Fibroblast of skin of right biceps (primary cell): ENCODE results near the gene PRMT9.

Experiments used
- DNase-seq: peaks from one replicate; pipeline ENCODE4 v3.0.0-alpha.2; 2013

PRMT9 gene

DNA sequence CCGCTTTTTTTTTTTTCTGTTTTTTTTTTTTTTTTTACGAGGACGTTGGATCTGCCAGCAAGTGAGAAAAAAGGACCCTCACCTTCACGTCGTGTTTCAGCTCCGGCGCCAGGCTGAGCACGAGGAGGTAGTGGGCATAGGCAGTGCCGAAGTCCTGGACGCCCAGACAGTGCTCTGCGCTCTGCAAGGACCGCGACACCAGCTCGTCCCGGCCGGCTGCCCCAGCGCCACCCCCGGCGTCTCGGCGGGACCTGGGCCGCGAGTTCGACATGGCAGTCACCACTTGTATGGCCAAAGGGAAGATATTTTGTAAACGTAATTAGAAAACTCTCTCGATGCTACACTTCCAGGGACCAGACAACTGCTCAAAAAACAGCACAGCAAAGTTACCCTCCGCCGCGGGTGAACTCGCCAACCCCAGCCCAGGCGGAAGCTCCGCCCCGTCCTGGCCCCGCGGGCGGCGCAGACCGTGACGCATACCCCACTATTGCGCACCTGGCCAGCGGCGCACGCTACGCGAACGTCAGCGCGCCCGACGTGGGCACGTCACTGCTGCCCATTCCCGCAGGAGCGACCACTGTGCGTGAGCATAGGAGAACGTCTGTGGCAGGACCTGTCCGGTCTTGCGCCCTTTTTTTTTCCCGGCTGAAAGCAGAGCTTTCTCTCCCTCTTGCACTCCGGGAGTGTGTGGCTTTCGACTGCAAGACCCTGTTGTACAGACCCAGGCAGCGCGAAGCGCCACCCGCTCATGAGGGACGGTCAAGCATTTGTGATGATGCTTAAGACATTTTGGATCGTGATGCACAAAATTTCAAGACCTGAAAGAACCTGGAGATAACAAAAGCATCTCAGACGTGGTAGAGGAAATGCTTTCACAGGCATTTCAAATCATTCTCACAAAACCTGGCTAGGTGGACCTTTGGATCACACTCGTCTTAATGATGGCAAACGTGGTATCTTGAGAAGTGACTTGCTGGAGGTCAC lies at the start of gene PRMT9:
Gene PRMT9, minus strand, starts transcription at position 447 of the 984 bp plus-strand sequence. Its CDS starts 176 bp downstream, at position 271.
- DNase-seq: peak; percentile 88

DNA sequence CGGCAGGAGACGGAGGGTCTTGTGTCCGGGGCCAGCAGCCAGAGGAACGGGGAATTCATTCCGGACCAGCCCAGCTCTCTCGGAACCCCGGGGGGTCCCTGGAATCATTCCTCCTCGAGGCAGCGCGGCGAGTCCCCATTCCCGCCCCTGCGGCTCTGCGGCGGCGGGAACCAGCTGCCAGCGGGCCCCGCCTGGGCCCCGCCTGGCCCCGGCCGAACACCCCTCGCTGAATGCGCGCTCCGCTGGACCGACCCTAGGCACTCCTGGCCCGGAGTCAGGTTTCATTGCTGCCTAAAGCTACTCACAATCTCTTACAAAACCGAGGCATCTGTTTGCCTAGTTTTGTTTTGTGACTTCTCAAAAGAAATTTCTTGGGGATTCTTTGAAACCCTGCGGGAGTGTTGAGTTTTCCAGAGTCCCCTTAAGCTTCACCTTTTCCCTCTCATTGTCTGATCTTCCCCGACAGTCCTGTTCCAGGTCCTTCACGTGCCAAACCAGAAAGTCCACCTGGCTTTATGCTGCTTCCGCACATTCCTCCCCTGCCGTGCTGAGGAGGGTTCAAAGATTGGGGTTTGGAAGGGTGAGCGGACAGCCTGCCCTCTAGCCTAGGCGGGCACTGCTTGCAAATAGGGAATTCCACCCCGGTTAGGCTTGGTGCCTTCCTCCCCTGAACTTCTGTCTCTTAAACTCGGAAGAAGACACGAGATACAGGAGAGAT lies 48.7 kb upstream of the PRMT9 start:
- peak; percentile 39 for DNase-seq

DNA sequence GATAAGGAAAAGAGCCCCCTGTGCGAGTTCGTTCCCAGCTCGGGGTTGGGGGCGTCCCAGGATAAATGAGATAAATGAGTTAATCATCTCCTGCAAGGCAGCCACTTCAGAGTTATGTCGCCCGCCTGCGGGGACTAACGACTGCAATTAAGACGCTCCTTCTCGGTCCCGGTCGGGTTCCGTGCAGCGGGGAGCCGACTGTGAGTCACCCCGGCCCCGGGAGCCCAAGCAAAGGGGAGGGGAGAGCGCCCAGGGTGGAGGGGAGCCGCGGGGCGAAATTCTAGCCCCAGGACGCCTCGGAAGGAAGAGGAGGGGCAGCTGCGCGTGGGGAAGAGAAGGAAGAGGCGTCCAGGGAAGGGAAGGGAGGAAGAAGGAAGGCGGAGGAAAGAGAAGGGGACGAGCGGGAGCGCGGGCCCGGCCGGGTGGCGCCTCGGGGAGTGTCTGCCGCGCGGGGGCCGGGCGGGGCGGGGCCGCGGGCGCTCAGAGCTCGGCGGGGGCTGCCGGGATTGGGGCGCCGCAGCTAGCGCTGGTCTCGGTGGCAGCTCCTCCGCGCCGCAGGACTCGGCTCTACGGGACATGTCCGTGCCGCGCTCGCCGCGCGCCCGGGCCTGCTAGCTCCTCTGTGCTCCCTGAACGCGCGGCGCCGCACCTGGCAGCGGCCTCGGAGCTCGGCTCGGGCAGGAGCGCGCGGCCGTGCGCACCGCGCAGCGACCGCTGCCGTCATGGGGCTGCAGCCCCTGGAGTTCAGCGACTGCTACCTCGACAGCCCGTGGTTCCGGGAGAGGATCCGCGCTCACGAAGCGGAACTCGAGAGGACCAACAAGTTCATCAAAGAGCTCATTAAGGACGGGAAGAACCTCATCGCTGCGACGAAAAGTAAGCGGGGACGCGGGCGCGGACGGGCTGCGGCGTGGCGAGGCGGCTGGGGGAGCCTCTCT lies 47.9 kb upstream of the PRMT9 start, which contains the start of gene ARHGAP10:
Gene ARHGAP10, plus strand, starts transcription at position 509 of the 938 bp plus-strand sequence. Its CDS starts 214 bp downstream, at position 723.
- peak; percentile 87 for DNase-seq

DNA sequence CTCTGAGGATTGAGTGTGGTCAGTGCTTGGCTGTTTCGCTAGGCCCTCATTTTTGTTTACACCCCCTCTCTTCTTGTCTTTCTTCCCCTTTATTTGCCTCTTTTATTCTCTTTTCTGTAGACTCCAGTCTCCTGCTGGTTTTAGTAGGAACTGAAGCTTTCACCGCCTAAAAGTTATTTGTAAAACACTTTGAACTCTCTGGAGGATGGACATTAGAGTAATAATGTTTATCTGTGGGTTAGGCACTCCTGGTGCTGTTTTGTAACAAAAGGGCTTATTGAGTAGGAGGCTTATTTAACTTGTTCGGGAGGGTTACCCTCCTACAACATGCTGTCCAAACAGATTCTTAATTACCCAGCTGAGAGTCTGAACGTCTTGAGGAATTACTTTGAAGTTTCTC lies 46.4 kb upstream of the PRMT9 start:
- DNase-seq: no peak

DNA sequence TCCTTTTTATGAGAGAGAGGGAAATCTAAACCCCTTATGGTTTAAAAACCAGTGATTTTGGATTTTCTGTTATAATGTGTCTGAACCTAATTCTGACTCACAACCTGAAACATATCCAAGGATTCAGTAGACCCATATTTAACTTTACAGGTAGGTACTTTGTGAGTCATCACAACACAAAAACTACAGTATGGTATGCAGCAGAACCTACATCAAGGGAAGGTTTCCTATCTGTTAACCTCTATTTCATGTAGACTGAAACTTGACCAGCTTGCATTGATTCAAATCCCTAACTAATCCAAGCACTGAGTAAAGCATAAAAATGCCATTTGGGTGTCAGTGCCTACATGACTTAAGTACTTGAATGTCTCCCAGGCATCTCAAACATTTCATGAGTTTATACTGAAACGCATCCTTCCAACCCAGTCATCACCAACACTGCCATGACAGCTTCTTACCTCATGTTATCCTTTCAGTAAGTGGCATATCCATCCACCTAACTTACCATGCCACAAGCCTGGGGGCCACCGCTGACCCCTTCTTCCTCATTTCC lies 43.6 kb upstream of the PRMT9 start:
- peak; percentile 22 for DNase-seq

DNA sequence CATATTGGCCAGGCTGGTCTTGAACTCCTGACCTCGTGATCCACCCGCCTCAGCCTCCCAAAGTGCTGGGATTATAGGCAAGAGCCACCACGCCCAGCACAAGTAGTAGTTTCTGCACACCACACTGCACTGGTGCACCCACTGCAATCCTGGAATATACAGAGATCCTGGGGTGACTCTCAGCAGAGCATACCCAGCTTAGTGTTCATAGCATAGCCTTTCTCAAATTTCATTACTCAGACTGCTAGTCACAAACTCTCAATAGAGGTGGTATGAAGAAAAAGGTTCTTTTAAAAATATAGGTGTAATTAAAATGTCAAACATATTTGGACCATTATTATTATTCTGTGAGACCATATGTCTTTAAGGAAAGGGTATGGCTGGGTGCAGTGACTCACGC lies 41.7 kb upstream of the PRMT9 start:
- peak; percentile 22 for DNase-seq

DNA sequence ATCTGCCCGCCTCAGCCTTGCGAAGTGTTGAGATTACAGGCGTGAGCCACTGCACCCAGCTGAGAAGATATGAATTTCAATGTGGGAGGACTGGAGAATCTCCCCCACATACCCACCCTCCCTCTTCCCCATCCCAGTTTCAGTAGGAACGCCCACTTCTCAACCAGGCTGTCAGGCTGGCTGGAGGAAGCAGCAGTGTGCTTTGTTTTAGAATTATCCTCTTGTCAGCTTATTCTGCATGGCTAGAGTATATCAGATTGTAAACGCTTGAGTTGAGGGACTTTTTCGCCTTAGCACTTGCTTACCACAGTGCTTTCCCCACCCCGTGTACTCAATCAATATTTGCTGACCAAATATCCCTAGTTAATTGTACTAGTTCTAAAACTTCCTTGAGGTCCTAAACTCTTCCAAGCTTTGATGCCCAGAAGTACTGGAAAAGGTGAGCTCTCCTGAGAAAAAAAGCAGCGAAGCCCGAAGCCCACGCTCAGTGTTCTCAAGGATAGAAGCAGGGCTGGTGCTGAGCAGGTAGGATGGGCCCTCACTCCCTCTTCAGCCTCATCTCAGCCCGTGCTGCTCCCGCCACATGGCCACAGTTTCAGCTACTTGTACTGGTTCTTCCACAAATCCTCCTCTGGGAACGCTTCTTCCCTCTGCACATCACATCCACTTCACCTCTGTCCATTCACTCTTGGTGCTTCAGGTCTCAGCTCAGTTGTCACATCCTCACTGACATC lies 40.7 kb upstream of the PRMT9 start:
- no peak for DNase-seq

DNA sequence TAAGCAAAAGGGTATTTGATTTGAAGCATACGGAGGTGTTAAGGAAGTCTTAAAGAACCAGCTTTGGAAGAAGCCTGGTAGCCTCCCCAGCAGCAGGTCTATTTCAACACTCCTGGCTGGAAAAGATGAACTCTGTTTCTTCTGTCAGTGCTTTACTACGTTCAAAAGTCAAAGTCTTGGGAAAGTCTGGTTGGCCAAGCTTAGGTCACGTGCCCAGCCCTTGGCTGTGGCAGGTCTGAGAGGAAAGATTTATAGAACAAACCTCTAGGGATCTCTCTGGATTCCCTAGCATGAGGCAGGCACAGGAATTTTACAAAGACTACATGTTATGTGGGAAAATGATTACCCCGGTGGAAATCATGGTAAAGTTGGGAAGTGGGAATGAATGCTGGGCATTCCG lies 39.4 kb upstream of the PRMT9 start:
- DNase-seq: peak; percentile 47

DNA sequence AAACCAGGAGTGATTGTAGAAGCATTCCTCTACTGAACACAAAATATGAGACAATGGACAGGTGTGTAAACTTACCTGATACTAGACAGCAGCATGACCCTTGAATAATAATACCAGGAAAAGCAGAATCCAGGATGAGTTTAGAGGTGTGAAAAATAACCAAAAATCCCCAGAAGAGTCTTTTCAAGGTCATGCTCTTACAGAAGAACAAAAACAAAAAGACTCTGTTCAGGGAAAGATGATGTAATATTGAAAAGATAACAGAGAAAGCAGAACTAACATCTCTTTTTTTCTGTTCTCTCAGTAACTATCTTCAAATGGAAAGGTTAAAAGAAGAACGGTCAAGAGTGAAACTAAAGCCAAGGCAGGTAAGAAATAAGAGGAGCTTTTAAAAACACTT lies 33.9 kb upstream of the PRMT9 start:
- DNase-seq: no peak

DNA sequence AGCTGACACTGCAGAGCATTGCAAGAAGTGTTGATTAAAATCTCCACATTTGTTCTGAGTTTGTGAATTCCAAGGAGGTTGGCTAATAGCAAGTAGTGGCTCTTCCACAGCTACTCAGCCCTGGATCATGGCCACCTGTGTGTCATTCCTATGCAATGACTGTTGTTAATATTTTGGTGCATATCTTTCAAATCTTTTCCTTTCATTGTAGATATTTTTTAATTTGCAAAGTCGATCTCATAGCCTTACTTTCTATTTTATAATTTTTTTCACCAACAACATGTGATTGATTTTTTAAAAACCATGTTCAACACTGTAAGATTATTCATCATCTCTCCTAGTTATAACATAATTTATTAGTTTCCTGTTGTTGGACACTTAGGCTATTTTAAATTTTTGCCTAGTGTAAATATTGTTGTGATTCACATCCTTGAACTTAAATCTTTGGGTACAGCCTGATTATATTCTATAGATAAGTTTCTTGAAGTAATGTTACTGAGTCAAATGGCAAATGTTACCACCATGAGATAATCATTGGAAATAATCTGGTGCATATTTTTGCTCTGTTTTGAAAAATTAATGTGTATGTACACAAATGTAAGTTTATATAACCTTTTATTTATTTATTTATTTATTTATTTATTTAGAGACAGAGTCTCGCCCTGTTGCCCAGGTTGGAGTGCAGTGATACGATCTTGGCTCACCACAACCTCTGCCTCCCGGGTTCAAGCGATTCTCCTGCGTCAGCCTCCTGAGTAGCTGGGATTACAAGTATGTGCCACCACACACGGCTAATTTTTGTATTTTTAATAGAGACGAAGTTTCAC lies 30.8 kb upstream of the PRMT9 start:
- DNase-seq: peak; percentile 93

DNA sequence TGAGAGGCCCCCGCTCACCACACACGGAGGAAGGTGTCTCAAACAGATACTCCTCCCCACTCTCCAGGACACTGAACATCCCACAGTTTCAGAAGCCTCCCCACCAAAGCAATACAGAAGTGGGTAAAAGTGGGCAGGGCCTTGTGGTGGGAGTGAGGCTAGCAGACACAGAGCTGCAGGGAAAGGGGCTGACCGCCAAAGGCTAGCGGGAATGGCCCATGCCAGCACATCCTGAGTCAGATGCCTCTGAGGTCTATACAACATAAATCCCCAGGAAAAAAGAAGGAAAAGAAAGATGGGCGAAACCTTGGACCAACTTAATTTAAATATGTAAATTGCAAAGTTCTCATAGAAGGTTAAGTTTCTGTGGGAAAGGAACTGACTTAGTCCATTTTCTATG lies 26.0 kb upstream of the PRMT9 start:
- DNase-seq: peak; percentile 49

DNA sequence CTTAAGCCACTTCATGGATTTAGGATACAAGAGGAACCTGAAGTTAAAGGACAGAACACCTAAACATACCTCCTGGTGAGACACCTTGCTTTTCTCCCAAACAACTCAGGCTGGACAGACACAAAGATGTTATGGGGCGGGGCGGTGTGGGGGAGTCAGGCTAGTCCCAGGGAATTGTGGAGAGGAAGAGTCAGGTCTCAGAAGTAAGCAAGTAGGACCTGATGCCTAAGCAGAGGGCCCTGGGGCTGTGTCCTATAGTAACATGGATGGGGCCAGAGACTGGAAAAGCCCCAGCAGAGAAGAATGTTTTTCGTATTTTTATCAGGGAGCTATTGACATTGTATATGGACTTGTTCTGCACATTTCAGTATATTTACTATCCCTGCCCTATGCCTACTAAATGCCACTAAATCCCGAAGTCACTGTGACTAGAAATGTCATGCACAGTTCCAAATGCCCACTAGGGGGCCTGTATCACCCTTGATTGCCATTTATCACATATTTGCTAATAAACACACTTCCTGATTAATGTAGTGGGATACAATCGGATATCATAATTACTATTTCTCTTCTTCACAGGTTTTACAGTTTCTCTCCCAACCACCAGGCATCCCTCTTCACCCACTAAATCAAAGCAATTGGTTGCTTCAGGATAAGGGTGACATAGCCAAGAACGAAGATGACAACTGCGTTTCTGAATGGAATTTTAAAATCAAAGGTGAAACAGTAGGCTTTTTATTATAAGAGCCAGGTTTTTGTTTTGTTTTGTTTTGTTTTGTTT lies 24.1 kb upstream of the PRMT9 start:
- DNase-seq: peak; percentile 44

DNA sequence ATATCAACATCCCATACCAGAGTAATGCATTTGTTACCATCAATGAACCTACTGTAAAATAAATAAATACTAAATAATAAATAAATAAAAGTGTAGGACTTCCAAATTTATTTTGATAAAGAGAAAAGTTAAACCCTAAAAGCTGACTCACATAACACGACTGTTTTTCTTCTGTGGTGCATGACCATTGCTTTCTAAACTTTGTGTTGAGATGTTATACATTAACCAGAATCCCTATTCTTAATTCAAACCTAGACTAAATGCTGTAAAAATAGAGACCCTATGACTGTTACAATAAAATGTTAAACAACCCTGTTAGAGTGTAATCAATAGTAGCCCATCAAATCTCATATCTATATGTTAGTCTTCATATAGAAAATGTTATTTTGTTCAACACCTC lies 20.9 kb upstream of the PRMT9 start:
- DNase-seq: no peak

DNA sequence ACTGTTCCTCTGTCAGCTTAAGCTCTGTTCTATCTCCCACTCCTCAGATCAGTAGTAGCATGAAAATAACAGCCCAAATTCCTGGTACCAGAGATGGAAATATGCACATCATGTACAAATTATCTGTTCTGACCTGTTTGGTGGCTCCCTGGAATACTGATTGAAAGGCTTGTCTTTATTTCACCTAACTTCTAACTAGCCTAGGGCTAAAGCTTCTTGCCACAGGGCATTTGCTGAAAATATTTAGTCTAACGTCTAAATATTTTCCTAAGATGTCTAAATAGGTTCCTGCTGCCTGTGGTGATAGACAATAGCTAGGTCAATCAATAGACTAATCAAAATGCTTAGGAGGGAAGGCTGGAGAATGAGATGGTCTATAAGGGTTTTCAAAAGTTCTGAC lies 12.9 kb upstream of the PRMT9 start:
- DNase-seq: no peak

DNA sequence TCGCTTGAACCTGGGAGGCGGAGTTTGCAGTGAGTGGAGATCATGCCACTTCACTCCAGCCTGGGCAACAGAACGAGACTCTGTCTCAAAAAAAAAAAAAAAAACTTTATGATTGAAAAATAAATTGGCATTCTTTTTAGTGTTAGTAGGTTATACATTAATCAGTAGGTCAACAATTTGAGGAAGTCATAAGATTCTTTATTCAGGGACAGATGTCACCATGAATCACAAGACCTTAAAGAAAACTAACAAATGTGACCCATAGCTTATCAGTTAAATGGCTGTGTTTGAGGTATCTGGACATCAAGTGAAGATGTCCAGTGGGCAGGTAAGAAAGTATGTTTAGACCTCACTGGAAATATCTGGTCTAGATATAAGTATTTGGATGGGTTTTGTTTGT lies 9.3 kb upstream of the PRMT9 start:
- no peak for DNase-seq

DNA sequence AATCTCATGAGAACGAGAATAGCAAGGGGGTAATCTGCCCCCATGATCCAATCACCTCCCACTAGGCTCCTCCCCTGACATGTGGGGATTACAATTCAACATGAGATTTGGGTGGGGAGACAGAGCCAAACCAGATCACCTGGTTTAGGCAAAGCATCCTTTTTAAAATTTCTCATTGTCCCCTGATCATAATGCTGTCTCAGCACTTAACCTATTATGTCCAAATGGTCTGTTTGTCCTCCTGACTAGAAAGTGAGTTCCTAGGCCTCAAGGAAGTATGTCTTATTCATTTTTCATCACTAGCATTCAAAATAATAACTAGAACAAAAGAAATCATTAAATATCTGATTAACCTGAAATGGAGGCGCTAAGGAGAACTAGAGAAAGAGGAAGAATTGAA lies 7.9 kb upstream of the PRMT9 start:
- no peak for DNase-seq

DNA sequence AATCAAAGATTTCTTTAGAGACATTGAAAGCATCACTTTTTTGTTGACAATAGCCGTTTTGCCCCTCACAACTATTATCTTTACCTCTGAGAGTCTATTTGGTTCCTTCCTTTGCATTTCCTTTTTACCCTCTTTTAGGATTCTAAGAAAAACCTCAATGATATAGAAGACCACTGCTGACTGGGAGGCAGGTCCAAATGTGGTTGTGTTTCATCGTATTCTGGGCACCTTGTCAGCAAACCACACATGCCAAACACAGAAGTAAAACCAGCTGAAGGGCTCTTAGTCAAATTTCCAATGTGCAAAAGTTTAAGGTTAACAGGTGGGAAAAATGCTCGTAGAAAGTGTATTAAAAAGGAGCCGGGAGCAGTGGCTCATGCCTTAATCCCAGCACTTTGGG lies 5.1 kb upstream of the PRMT9 start:
- no peak for DNase-seq

DNA sequence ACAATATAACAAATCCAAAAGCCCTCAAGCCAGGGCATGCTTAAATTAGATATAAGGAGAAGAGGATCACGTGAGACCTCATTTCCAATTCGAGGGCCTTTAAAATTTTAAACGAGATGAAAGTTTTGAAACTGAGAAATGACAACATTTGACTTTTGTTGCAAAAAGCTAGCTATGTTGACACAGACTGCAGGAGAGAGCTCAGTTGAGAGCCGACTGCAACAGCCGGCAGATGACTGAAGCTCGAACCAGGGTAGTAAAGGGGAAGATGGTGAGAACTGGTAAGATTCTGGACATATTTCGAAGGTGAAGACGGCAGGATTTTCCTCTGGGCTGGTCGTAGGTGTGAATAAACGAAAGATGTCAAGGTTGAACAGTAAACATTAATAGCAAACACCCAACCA lies 773 bp downstream of the PRMT9 start:
- DNase-seq: peak; percentile 11

DNA sequence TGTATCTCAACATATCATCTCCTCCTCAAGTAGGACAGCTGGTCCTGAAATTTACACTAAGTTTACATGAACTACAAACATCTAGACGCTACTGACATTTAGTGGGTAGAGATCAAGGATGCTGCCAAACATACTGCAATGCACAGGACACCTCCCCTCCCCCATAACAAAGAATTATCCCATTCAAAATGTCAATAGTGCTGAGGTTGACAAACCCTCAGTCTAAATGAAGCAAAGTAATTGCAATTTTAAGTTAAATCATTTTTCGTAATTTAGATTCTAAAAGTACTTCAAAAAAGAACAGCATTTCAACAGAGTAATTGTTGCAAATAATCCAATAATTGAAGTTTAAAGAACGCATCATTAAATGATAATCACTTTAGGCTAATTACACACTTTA lies 1.2 kb downstream of the PRMT9 start:
- DNase-seq: no peak
